ENCODE data around the gene ULBP1. TPM values are rescaled to one million over a fixed set of nuclear protein-coding genes. Genes with fewer than 3 reads are reported as not detected.

Gene ULBP1
- total RNA-seq, 1 donor from 2014 or later = 29.8 TPM

DNA sequence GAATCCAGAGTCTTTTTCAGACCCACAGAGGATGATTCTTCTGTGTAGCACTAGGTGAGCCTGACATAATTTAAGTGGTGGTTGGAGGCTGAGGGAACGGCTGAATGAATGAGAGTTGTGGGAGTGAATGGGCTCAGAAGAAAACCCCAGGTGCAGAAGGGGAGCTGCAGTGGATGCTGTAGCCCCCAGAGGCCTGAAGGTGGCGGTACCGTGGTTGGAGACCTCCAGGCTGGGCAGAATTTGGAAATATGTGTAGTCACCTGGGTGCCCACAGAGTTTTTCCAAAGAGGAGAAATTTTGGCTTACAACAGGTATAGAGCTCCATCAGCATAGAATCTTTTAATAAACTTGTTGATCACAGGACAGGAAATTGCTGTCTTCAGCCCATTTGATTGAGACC, 34.3 kb upstream of the ULBP1 start:
- H3K27me3 Mint-ChIP-seq (ENCODE audit: low read depth) = peaks cover 62% of the 10 kb centered on the region

DNA sequence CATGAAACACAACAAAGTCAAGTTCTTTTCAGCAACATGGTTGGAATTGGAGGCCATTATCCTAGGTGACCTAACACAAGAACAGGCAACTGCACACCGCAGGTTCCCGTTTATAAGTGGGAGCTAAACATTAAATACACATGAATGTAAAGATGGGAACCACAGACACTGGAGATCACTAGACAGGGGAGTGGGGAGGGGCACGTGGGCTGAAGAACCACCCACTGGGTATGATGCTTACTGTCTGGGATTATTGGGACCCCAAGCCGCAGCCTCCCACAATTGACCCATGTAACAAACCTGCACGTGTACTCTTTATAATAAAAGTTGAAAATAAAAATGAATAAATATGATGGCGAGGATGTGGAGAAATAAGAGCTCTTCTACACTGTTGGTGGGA, 32.2 kb upstream of the ULBP1 start:
- TF ChIP-seq, protein P1, sequence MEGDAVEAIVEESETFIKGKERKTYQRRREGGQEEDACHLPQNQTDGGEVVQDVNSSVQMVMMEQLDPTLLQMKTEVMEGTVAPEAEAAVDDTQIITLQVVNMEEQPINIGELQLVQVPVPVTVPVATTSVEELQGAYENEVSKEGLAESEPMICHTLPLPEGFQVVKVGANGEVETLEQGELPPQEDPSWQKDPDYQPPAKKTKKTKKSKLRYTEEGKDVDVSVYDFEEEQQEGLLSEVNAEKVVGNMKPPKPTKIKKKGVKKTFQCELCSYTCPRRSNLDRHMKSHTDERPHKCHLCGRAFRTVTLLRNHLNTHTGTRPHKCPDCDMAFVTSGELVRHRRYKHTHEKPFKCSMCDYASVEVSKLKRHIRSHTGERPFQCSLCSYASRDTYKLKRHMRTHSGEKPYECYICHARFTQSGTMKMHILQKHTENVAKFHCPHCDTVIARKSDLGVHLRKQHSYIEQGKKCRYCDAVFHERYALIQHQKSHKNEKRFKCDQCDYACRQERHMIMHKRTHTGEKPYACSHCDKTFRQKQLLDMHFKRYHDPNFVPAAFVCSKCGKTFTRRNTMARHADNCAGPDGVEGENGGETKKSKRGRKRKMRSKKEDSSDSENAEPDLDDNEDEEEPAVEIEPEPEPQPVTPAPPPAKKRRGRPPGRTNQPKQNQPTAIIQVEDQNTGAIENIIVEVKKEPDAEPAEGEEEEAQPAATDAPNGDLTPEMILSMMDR (IDR thresholded peaks at IDR 0.05) = no peak
- Mint-ChIP-seq H3K4me1 (ENCODE audit: low read depth) (peaks cover under 1% of the 10 kb centered on the region), H3K9me3 (ENCODE audit: low read depth) (no peaks in the 10 kb centered on the region), H3K27me3 (ENCODE audit: low read depth) (peaks cover 74% of the 10 kb centered on the region), H3K36me3 (ENCODE audit: low read depth) (peaks cover 2% of the 10 kb centered on the region), H3K27ac (ENCODE audit: unreplicated experiment) (no peak overlapping the region), H3K4me3 (ENCODE audit: unreplicated experiment) (no peak overlapping the region)
- no peak for DNase-seq (ENCODE audit: low spot score)

More for the DNA sequence above, 34.3 kb upstream of the ULBP1 start:
- H3K4me1 Mint-ChIP-seq (ENCODE audit: low read depth) = peaks cover 12% of the 10 kb centered on the region
- TF ChIP-seq, protein P1 (IDR thresholded peaks at IDR 0.05) = peak; percentile 71
- no peak for DNase-seq (ENCODE audit: low spot score)
- no peaks in the 10 kb centered on the region for H3K9me3 Mint-ChIP-seq (ENCODE audit: low read depth)
- H3K4me3 Mint-ChIP-seq (ENCODE audit: unreplicated experiment) = no peak overlapping the region
- H3K36me3 Mint-ChIP-seq (ENCODE audit: low read depth) = peaks cover 2% of the 10 kb centered on the region
- H3K27ac Mint-ChIP-seq (ENCODE audit: unreplicated experiment) = no peak overlapping the region

DNA sequence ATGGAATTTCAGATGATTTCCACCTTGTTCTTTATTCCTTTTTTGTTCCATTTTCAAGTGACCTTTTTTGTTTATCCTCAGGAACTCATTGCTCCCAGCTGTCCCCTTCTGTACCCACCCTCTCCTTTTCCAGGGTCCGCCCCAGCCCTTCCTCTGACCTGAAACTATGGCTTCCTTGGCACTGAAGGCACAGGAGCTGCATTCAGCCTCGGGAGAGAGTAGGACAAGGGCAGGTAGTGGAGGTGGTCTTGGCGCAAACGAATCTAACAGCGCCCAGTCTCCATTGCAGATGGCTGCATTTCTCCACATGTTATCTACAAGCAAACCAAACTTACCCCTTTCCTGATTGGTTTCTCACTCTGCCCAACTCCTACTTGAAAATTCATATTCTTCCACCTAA, 30.7 kb upstream of the ULBP1 start:
- Mint-ChIP-seq H3K9me3 (ENCODE audit: low read depth) (no peaks in the 10 kb centered on the region), H3K27ac (ENCODE audit: unreplicated experiment) (no peak overlapping the region), H3K27me3 (ENCODE audit: low read depth) (peaks cover 79% of the 10 kb centered on the region), H3K36me3 (ENCODE audit: low read depth) (peaks cover 2% of the 10 kb centered on the region), H3K4me3 (ENCODE audit: unreplicated experiment) (no peak overlapping the region), H3K4me1 (ENCODE audit: low read depth) (peaks cover under 1% of the 10 kb centered on the region)
- peak; percentile 19 for DNase-seq (ENCODE audit: low spot score)
- TF ChIP-seq, protein P1 (IDR thresholded peaks at IDR 0.05) = no peak

DNA sequence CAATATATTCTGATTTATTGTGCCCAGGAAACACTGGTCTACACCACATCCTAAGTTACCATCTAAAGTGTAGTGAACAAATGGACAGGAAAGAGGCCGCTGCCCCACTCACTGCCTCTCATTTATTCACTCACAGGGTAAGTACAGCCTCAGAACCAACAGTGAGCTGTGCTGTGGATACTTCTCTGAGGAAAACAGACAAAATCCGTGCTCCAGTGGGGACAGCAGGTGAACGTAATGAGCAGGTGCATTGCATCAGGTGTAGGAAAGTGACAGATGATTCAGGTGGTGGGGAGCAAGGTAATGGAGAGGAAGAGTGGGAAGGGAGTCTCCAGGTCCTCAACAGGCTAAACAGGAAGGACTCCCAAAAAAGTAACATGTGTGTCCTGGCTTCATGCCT, 30.3 kb upstream of the ULBP1 start:
- Mint-ChIP-seq H3K4me1 (ENCODE audit: low read depth) (peaks cover 3% of the 10 kb centered on the region), H3K9me3 (ENCODE audit: low read depth) (no peaks in the 10 kb centered on the region), H3K27me3 (ENCODE audit: low read depth) (peaks cover 77% of the 10 kb centered on the region), H3K27ac (ENCODE audit: unreplicated experiment) (no peak overlapping the region), H3K4me3 (ENCODE audit: unreplicated experiment) (no peak overlapping the region), H3K36me3 (ENCODE audit: low read depth) (peaks cover 2% of the 10 kb centered on the region)
- DNase-seq (ENCODE audit: low spot score) = no peak
- TF ChIP-seq, protein P1 (IDR thresholded peaks at IDR 0.05) = no peak

- H3K9me3 Mint-ChIP-seq (ENCODE audit: low read depth) = no peaks in the 10 kb centered on the region
- no peak overlapping the region for H3K27ac Mint-ChIP-seq (ENCODE audit: unreplicated experiment)
- TF ChIP-seq, protein P1 (IDR thresholded peaks at IDR 0.05) = peak; percentile 93
- H3K4me3 Mint-ChIP-seq (ENCODE audit: unreplicated experiment) = no peak overlapping the region
- peaks cover 74% of the 10 kb centered on the region for H3K27me3 Mint-ChIP-seq (ENCODE audit: low read depth)
- peaks cover 10% of the 10 kb centered on the region for H3K4me1 Mint-ChIP-seq (ENCODE audit: low read depth)
- DNase-seq (ENCODE audit: low spot score) = no peak
- peaks cover 4% of the 10 kb centered on the region for H3K36me3 Mint-ChIP-seq (ENCODE audit: low read depth)
These were observed 29.2 kb upstream of the ULBP1 start for GRCh38 chr6:149934249-149935156.
